HG03521 (cell line): Measurements from ENCODE around the gene TUBG2.
"Not testable (repeated sequence)": the region's sequence is repeated elsewhere in the genome, so short reads cannot be mapped to it uniquely, and the experiment has no call there.

Experiments
- ATAC-seq: cut with Tn5 transposase; IDR thresholded peaks from one replicate; pipeline ENCODE4 v1.9.1; 2021; ENCODE audit warnings: mild to moderate bottlenecking, moderate library complexity; ENCODE audit not compliant: unreplicated experiment

Gene TUBG2

GRCh38 chr17:42659079-42659931 is at the start of gene TUBG2:
TUBG2 (plus strand) TSS chr17:42659284; CDS start chr17:42659504, 220 bp downstream.
- no peak for ATAC-seq

- ATAC-seq = not testable (repeated sequence)
Measured at GRCh38 chr17:42609814-42610801, 49.0 kb upstream of the TUBG2 start.

GRCh38 chr17:42612013-42612412 is 47.1 kb upstream of the TUBG2 start:
- no peak for ATAC-seq

GRCh38 chr17:42613699-42614295 is 45.3 kb upstream of the TUBG2 start:
- no peak for ATAC-seq

GRCh38 chr17:42617956-42618431 is 41.1 kb upstream of the TUBG2 start:
- ATAC-seq = no peak

- peak; percentile 64 for ATAC-seq
Measured at GRCh38 chr17:42618442-42619150, 40.5 kb upstream of the TUBG2 start.

GRCh38 chr17:42621987-42622386 is 37.1 kb upstream of the TUBG2 start:
- ATAC-seq = not testable (repeated sequence)

GRCh38 chr17:42623271-42623670 is 35.8 kb upstream of the TUBG2 start:
- ATAC-seq = no peak

GRCh38 chr17:42623732-42624596 is 35.1 kb upstream of the TUBG2 start:
- no peak for ATAC-seq

- not testable (repeated sequence) for ATAC-seq
Measured at GRCh38 chr17:42627032-42627764, 31.9 kb upstream of the TUBG2 start.

GRCh38 chr17:42629411-42630009 is 29.6 kb upstream of the TUBG2 start:
- ATAC-seq = no peak

GRCh38 chr17:42632949-42633444 is 26.1 kb upstream of the TUBG2 start:
- ATAC-seq = no peak

GRCh38 chr17:42639525-42640113 is 19.5 kb upstream of the TUBG2 start:
- ATAC-seq = no peak

GRCh38 chr17:42640121-42640520 is 19.0 kb upstream of the TUBG2 start:
- no peak for ATAC-seq

- ATAC-seq = no peak
Measured at GRCh38 chr17:42642336-42642735, 16.7 kb upstream of the TUBG2 start.

- ATAC-seq = no peak
Measured at GRCh38 chr17:42647778-42648177, 11.3 kb upstream of the TUBG2 start.

GRCh38 chr17:42651392-42651791 is 7.7 kb upstream of the TUBG2 start:
- ATAC-seq = no peak
